HG03460 (cell line): ENCODE results near the gene ALLC.
"Not testable (repeated sequence)": the region's sequence is repeated elsewhere in the genome, so short reads cannot be mapped to it uniquely, and the experiment has no call there.

Experiments used
- ATAC-seq: cut with Tn5 transposase; IDR thresholded peaks from one replicate; pipeline ENCODE4 v1.9.1; 2021; ENCODE audit not compliant: unreplicated experiment

The ALLC gene

GRCh38 chr2:3657881-3658280 lies at the start of gene ALLC:
Gene ALLC, plus strand, starts transcription at chr2:3658200. Its CDS starts 12,958 bp downstream, at chr2:3671158.
- ATAC-seq: no peak

GRCh38 chr2:3608373-3609278 lies 49.4 kb upstream of the ALLC start:
- ATAC-seq: no peak

- ATAC-seq: peak; percentile 60
Measured at GRCh38 chr2:3609279-3609673, 48.7 kb upstream of the ALLC start.

GRCh38 chr2:3610415-3610814 lies 47.6 kb upstream of the ALLC start:
- no peak for ATAC-seq

- ATAC-seq: no peak
Measured at GRCh38 chr2:3610881-3611505, 47.0 kb upstream of the ALLC start.

GRCh38 chr2:3611589-3611988 lies 46.4 kb upstream of the ALLC start:
- no peak for ATAC-seq

GRCh38 chr2:3612639-3613523 lies 45.1 kb upstream of the ALLC start:
- ATAC-seq: no peak

GRCh38 chr2:3613524-3613905 lies 44.5 kb upstream of the ALLC start:
- no peak for ATAC-seq

- ATAC-seq: not testable (repeated sequence)
Measured at GRCh38 chr2:3614743-3615142, 43.3 kb upstream of the ALLC start.

- ATAC-seq: not testable (repeated sequence)
Measured at GRCh38 chr2:3615541-3616200, 42.3 kb upstream of the ALLC start.

GRCh38 chr2:3616435-3617197 lies 41.4 kb upstream of the ALLC start:
- not testable (repeated sequence) for ATAC-seq

- no peak for ATAC-seq
Measured at GRCh38 chr2:3617198-3617890, 40.7 kb upstream of the ALLC start.

- no peak for ATAC-seq
Measured at GRCh38 chr2:3618367-3618766, 39.6 kb upstream of the ALLC start.

- no peak for ATAC-seq
Measured at GRCh38 chr2:3619033-3619432, 39.0 kb upstream of the ALLC start.

- ATAC-seq: not testable (repeated sequence)
Measured at GRCh38 chr2:3619661-3620060, 38.3 kb upstream of the ALLC start.

- no peak for ATAC-seq
Measured at GRCh38 chr2:3620834-3621233, 37.2 kb upstream of the ALLC start.

- ATAC-seq: no peak
Measured at GRCh38 chr2:3622967-3623366, 35.0 kb upstream of the ALLC start.

GRCh38 chr2:3624059-3624794 lies 33.8 kb upstream of the ALLC start:
- ATAC-seq: no peak

- ATAC-seq: no peak
Measured at GRCh38 chr2:3625186-3625585, 32.8 kb upstream of the ALLC start.
